ENCODE results near the gene ARHGAP26. TPM values are rescaled to one million over a fixed set of nuclear protein-coding genes. Genes with fewer than 3 reads are reported as not detected.

The ARHGAP26 gene
- total and polyA plus RNA-seq, 9 donors: 1.9 to 47.1 (median 12.0) TPM

DNA sequence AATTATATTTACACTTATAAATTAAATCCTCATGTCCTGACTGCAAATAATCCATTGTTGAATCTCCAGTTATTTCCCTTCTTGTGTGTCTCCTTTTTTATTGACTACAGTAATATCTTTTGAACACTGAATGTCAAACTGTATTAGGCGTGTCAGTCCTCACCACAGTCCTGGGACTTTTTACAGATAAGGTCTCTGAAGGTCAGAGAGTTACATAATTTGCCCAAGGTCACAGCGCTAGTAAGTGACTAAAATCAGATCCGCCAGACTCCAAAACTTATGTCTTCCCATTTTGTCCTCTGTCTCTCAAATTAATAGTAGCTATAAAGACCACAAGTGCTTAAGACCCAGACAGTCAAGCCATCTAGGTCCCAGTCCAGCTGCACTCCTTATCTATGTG lies 359.0 kb downstream of the ARHGAP26 start:
- no peaks in the 10 kb centered on the region for H3K36me3 ChIP-seq
- intact Hi-C loops (cut with DNase I): no loop called here
- peaks cover 9% of the 10 kb centered on the region for H3K4me1 ChIP-seq (ENCODE audit: insufficient read depth)
- no peak overlapping the region for H3K4me3 ChIP-seq
- DNase-seq: no peak
- no peak overlapping the region for H3K27ac ChIP-seq
- no peaks in the 10 kb centered on the region for H3K9me3 ChIP-seq
- H3K27me3 ChIP-seq: no peaks in the 10 kb centered on the region
- 88 to 95% (median 93%) methylated on average over 3 of the region's 3 CpGs for WGBS, 3 donors
- no peak for TF ChIP-seq POLR2A (IDR thresholded peaks at IDR 0.05)
- TF ChIP-seq, protein P1, sequence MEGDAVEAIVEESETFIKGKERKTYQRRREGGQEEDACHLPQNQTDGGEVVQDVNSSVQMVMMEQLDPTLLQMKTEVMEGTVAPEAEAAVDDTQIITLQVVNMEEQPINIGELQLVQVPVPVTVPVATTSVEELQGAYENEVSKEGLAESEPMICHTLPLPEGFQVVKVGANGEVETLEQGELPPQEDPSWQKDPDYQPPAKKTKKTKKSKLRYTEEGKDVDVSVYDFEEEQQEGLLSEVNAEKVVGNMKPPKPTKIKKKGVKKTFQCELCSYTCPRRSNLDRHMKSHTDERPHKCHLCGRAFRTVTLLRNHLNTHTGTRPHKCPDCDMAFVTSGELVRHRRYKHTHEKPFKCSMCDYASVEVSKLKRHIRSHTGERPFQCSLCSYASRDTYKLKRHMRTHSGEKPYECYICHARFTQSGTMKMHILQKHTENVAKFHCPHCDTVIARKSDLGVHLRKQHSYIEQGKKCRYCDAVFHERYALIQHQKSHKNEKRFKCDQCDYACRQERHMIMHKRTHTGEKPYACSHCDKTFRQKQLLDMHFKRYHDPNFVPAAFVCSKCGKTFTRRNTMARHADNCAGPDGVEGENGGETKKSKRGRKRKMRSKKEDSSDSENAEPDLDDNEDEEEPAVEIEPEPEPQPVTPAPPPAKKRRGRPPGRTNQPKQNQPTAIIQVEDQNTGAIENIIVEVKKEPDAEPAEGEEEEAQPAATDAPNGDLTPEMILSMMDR (IDR thresholded peaks at IDR 0.05): no peak
- no peak for TF ChIP-seq EP300 (IDR thresholded peaks at IDR 0.05)

DNA sequence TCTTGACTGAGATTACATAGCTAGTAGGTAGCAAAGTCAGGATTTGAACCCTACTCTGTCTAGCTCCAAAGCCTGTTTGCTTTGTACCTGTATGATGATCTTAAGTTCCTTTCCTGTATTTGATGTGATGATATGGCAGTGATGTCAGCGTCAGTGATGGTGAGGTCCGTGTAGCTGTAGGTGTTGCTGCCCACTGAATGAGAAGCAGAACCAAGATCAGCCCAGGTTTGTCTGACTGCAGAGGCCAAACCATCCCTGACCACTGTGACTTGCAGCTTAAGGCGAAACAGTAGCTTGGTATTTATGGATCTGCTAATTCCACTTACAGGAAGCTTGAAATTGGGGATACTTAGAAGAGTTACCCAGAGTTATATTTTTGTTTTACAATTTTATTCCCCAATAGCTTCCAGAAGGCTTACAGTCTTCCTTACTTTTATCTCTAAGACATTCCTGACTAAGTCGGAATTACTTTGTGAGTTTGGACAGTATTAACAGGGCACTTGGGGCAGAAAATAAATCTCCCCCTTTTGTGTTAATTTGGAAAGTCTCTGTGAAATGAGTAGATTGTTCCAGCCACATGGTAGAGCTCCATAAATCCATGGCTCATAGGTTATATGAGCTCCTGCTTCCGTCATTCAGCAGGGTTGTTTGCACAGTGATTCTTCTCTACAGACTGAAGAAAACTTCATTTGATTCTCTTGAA lies 359.9 kb downstream of the ARHGAP26 start:
- Histone ChIP-seq H3K9me3 (no peaks in the 10 kb centered on the region), H3K4me1 (ENCODE audit: insufficient read depth) (peaks cover 9% of the 10 kb centered on the region), H3K27me3 (no peaks in the 10 kb centered on the region), H3K4me3 (no peak overlapping the region), H3K36me3 (no peaks in the 10 kb centered on the region), H3K27ac (no peak overlapping the region)
- DNase-seq: no peak
- 70 to 80% (median 70%) methylated on average over 5 of the region's 5 CpGs for WGBS, 3 donors
- intact Hi-C loops (cut with DNase I): no loop called here
- TF ChIP-seq POLR2A (IDR thresholded peaks at IDR 0.05) (no peak), EP300 (IDR thresholded peaks at IDR 0.05) (no peak)
- TF ChIP-seq, protein P1 (IDR thresholded peaks at IDR 0.05): no peak

DNA sequence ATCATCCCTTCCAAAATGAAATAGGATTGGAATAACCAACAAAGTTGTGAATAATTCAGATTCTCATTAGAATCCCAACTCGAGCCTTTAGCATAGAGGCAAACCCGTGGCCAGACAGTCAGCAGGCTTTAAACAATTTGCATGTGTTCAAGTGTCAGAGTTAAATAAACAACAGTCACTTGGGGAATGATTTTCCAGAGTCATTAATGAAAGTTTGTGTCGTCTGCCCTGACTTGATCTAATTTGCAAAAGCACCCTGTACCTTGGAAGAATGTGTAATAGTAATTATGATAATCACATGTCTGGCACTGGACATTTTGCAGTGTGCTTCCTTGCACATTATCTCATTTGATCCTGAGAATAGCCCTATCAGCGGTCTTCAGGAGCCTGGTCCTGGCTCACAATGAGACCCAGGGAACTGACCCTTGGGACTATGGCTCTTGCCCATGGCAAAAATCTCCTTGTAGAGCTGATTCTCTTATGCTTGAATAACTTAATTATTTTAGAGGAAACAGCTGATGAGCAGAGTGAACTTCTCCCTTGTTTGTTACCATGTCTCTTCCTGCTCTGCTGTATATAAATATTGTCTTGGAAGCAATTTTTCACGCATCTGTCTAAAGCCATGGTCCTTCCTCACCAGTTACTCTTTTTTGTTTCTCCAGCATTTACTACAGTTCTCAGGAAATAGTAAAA lies 360.6 kb downstream of the ARHGAP26 start:
- no peak overlapping the region for H3K27ac ChIP-seq
- intact Hi-C loops (cut with DNase I): no loop called here
- H3K27me3 ChIP-seq: no peaks in the 10 kb centered on the region
- no peak for DNase-seq
- 68 to 80% (median 78%) methylated on average over 5 of the region's 5 CpGs for WGBS, 3 donors
- H3K36me3 ChIP-seq: no peaks in the 10 kb centered on the region
- H3K4me3 ChIP-seq: no peak overlapping the region
- no peak for TF ChIP-seq POLR2A (IDR thresholded peaks at IDR 0.05)
- TF ChIP-seq, protein P1 (IDR thresholded peaks at IDR 0.05): no peak
- TF ChIP-seq EP300 (IDR thresholded peaks at IDR 0.05): no peak
- no peaks in the 10 kb centered on the region for H3K9me3 ChIP-seq
- H3K4me1 ChIP-seq (ENCODE audit: insufficient read depth): peaks cover 9% of the 10 kb centered on the region

DNA sequence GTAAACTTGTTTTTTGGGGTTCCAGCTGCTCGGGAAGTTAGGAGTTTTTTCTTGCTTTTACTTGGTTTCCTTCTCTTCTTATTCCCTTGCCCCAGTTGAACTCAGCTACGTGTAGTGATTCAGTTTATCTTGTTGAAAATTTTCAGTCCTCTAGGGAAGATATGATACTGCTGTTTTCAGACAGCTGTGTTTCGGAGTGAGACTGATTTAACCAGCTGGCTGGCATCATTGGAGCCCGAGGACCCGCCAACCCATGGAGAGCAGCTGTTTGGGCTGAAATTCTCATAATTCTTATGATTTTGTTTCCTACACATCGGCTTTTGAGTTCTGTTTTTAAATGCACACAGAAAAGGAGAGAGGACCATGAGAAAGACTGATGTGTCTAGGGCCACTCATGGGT lies 361.8 kb downstream of the ARHGAP26 start:
- peaks cover 9% of the 10 kb centered on the region for H3K4me1 ChIP-seq (ENCODE audit: insufficient read depth)
- WGBS, 3 donors: 16 to 36% (median 18%) methylated on average over 6 of the region's 6 CpGs
- TF ChIP-seq, protein P1 (IDR thresholded peaks at IDR 0.05): no peak
- TF ChIP-seq POLR2A (IDR thresholded peaks at IDR 0.05) (no peak), EP300 (IDR thresholded peaks at IDR 0.05) (no peak)

More for the DNA sequence above, 361.8 kb downstream of the ARHGAP26 start:
- intact Hi-C loops (cut with DNase I): no loop called here
- H3K36me3 ChIP-seq: no peaks in the 10 kb centered on the region
- H3K27ac ChIP-seq: no peak overlapping the region
- no peak overlapping the region for H3K4me3 ChIP-seq
- no peaks in the 10 kb centered on the region for H3K9me3 ChIP-seq
- no peaks in the 10 kb centered on the region for H3K27me3 ChIP-seq
- DNase-seq: no peak
